DMS53 (cell line): ENCODE data around the gene CNBP.
"Not testable (repeated sequence)": the region's sequence is repeated elsewhere in the genome, so short reads cannot be mapped to it uniquely, and the experiment has no call there.

ENCODE experiments used
- DNase-seq: peaks from one replicate; lab custom pipeline; 2025; lab: John Stamatoyannopoulos, UW

The CNBP gene

DNA sequence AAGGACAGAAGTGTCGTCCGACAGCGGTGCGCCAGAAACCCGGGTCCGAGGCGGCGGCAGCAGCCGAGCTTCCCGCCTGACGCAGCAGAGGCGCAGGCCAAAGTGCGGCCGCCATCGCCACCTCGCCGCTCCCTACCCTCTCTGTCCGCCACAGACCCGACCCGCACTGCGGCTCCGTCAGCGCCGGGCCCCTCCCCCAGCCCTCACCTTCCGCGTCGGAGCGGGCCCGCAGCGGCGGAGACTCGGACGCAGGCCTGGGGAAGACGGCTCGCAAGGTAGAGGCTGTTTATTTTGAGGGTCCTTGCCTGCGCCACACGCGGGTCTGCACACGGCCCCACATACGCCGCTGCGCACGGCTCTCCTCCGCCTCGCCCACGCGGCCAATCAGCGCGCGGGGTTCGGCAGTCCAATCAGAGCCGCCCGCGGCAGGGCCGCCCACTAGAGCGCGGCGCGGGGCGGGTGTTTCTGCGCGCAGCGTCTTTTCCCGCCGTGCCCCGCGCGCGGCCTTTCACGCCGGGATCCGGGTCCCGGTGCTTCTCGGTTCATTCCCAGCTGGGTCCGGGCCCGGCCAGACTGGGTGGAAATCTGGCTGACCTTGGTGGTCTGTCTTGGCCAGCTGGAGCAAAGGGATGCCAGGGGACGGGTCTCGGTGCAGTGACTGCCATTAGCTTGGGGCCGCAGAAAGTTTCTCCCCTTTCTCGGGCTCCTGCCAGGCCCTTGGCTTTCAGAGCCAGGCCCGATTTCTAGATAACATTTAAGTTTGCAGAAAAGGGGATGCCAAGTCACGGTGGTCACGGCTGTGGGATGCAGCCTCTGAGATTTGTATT lies at the start of gene CNBP:
CNBP (minus strand) TSS at position 328 of the 827 bp plus-strand sequence. CDS start 12,139 bp downstream, outside the sequence.
- peak; percentile 97 for DNase-seq

DNA sequence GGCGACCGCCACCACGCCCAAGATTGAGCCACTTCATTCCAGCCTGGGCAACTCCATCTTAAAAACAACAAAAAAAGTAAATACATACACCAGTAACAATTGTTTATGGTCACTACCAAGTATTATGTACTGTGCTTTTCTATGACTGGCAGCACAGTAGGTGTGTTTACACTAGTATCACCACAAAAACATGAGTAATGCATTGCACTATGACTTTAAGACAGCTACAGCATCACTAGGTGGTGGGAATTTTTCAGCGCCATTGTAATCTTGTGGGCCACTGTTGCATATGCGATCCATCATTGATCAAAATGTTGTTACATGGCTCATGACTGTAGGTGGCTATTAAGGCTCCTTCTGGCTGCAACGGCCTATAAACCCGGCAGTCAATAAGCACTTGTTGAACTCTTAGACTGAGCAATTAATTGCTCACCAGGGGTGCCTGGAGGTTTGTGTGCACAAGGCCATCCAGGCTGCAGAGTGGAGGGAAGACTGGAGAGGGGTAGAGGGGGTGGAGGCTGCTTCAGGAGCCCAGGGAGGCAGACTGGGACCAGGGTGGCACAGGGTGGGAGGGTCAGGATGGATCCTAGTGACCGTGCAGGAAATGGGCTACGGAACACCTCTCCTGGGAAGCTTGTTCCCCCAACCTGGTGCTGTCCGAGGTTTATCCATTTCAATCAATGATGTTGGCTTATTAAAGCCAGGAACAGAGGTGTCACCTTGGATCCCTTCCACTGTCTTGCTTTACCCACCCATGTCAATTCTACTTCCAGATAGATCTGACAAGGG lies 47.8 kb upstream of the CNBP start:
- no peak for DNase-seq

DNA sequence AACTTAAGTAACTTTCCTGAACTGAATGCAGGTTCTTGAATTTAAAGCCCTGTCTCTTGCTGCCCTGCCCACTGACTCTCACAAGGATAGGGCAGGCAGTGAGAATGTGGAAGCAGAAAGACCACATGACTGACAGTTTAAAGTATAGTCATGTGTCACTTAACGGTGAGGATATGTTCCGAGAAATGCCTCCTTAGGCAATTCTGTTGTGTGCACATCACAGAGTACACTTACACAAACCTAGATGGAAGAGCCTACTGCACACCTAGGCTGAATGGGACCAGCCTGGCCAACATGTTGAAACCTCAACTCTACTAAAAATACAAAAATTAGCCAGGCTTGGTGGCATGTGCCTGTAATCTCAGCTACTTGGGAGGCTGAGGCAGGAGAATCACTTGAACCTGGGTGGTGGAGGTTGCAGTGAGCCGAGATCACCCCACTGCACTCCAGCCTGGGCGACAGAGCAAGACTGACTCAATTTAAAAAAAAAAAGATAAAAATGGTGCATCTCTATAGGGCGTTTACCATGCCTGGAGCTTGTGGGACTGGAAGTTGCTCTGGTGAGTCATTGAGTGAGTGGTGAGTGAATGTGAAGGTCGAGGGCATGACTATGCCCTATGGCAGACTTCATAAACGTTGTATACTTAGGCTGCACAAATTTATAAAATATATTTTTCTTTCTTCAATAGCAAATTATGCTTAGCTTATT lies 46.8 kb upstream of the CNBP start:
- DNase-seq = peak; percentile 55

DNA sequence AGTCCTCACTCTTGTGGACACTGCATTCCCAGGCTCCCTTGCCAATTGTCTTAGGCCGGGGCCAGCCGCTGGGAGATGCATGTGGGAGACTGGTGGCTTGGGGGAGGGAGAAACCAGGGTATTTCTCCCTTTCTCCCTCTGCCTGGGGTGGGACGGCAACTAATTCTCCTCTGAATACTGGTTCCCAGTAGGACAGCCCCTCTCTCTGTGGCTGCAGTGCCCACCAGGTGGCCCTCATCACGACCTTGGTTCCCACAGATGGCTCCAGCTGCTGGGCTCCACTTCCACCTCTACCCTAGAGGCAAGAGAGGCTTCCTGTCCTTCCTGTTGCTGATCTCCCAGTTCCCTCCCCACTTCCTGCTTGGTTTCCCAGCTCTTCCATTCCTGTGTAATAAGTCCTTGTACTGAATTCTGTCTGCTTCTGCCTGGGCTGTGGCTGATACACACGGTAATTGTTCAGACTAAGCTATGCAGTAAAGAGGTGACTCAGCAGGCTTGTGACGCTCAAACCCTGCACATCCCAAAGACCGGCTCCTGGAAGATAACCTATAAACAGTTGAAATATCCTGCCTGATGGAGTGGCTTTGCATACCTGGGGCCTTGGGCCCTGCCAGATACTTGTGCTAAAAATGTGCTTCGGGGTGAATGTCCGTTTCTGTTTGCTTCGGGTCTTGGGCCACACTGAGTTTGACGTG lies 45.3 kb upstream of the CNBP start:
- peak; percentile 20 for DNase-seq

DNA sequence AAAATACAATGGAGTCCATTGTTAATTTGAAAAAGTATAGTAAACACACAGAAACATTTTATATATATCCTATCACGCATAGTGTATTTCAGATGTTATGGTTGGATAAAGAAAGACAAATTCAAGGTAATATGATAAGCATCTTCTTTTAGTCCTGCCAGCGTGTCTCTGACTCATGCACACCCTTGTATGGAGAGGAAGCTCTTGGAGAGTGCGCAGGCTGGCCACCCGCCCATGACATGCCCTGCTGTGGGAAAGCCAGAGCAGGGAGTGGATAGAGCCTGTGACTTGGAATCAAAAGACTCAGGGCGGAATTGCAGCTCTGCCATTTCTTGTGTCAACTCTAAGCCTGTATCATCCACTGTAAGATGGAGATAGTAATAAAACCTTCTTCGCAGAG lies 42.7 kb upstream of the CNBP start:
- DNase-seq = peak; percentile 86

DNA sequence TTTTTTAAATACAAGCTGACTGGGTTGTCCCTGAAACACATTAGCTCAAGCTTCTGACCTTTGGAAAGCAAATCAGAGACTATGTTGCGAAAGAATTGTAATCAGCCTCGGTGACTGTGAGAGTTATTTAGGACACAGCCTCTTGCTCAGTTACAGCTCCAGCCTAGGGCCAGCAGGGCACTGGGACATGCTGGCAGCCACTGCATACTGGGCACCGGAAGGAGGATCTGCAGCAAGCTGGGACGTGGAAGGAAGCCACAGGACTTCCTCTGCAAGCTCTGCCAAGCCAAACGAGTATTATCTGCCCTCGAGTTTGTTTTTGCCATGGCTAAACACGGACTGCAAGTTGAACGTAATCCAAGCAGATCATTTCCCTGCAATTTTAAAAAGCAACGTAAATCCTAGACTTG lies 41.3 kb upstream of the CNBP start:
- DNase-seq = peak; percentile 54

DNA sequence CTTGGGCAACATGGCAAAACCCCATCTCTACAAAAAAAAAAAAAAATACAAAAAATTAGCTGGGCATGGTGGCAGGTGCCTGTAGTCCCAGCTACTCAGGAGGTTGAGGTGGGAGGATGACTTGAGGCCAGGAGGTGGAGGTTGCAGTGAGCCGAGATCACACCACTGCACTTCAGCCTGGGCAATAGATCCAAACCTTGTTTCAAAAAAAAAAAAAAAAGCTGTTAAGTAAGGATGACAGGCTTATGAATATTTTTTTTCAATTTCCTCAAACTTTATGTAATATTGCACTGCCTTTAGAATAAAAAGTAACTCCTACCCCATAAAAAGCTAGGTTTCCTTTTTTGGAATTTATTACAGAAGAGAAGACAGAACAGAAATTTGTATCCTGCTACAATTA lies 40.7 kb upstream of the CNBP start:
- DNase-seq = not testable (repeated sequence)

DNA sequence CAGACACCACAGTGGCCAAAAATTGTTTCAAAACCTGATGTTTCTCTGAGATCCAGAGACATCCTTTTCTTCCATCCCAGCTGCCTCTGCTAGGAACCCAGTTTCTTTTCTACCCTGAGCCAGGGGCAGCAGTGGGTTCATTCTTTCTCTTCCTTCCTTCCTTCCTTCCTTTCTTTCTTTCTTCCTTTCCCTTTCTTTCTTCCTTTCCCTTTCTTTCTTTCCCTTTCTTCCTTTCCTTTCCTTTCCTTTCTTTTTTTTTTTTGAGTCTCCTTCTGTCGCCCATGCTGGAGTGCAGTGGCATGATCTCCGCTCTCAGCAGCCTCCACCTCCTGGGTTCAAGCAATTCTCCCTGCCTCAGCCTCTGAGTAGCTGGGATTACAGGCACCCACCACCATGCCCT lies 35.0 kb upstream of the CNBP start:
- no peak for DNase-seq

DNA sequence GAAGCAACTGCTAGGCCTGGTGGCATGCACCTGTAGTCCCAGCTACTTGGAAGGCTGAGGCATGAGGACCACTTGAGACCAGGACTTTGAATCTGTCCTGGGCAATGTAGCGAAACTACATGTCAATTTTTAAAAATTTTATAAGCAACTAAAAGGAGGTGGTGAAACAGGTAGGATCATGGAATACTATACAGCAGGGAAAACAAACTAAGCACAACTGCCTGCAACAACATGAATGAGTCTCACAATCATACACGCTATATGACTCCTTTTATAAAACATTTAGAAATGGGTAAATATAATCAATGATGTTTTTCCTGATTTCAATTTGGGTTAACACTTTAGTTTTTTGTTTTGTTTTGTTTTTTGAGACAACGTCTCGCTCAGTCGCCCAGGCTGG lies 29.5 kb upstream of the CNBP start:
- DNase-seq = no peak

DNA sequence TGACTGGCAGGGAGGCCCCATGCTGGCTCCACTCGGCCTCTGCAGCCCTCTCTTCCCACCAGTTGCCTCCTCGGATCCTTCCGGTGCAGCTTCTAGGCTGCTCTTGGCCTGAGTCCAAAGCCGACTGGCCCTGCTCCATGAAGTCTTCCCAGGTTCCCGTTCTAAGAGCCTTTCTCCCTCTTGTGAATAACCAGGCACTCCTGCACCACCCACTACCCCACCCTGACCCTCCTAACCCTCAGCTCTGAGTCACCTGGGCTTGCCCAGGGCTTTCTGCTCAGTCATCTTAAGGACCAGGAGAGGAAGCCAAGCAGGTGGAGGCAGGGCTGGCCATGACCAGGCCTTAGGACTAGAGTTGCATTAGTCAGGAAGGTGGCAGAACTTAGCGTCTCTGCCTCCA lies 28.1 kb upstream of the CNBP start:
- peak; percentile 89 for DNase-seq

DNA sequence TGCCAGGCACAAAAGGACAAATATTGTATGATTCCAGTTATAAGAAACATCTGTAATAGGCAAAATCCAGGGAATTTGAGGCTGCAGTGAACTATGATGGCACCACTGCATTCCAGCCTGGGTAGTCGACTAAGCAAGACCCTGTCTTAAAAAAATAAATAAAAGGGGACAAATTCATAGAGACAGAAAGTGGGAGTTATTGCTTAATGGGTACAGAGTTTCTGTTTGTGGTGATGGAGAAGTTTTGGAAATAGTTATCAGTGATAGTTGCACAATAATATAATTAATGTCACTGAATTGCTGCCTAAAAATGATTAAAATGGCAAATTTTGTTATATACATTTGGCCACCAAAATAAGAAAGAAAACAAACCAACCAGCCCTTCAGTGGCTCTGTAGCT lies 27.6 kb upstream of the CNBP start:
- no peak for DNase-seq

DNA sequence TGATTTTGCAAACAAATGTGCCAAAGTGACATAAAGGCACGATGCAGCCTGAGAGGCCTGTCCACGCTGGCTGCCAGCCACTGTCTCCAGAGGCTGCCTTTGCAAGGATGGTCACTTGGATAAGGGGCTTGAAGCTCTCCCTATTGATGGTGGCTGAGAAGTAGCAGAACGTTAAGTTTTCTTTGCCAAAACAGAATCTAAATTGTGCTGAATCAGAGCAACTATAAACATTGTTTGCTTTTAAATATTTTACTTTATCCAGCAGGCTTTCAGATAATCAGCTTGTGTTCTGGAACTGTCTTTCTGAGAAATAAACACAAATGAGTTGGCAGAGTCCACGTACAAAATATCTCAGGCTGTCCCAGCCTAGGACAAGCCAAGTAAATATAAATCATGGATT lies 23.8 kb upstream of the CNBP start:
- no peak for DNase-seq

DNA sequence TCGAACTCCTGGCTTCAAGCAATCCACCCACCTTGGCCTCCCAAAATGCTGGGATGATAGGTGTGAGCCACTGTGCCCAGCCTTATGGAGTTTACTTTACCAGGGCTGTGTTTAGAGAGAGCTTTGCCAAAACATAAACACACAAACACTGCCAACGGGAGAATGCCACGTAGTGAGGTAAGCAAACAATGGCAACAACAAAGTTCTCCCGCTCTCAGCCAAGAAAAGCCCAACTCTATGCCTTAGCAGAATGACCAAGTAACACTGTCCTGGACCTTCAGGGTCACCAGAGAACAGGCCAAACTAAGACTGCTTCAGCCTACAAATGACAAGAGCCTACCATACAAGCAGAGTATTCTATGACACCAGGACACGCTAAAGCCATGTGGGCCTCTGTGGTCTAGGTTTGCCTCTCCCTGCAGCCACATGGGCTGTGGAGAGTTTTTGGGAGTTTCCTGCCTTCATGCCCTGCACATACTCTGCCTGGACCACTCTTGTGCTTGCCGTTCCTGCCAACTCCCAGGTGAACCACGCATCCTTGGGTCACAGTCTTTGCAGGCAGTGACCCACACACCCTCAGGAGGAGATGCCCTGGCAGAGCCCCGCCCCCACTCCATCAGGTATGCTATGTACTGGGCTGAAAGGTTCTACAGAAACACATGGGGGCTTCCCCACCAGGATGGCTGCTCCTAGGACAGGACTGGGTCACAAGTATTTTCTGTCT lies 21.6 kb upstream of the CNBP start:
- DNase-seq = no peak

DNA sequence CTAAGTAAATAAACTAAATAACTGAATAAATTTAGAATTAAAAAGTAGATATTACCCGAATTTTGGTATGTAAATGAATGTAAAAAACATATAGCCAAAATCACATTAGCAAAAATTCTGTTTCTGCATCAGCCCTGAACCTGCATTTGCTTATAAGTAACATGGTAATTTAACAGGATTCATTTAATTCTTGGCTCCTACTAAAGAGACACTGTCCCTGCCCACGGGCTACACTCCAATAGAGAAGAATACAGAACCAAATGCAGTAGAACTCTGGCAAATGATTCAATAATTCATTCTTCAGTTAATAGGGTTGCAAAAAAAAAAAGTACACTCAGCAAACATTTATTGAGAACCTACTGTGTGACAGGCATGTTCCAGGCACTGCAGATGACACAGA lies 20.8 kb upstream of the CNBP start:
- no peak for DNase-seq

DNA sequence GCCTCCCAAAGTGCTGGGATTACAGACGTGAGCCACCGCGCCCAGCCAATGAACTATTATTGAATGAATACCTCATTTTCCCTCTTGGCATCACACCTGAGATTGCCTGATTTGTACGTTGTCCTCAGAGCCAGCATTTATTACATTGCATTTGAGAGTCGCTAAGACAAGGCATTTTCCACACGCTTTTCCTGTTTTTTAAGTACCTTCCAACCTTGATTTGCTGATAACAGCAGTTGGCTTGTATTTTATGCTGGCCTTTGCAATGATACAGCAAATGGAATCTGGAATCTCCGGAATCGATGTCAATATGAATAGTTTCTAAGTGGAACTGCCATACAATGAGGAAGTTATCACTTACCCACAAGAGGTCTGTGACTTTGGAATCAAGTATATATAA lies 15.7 kb upstream of the CNBP start:
- DNase-seq = no peak

DNA sequence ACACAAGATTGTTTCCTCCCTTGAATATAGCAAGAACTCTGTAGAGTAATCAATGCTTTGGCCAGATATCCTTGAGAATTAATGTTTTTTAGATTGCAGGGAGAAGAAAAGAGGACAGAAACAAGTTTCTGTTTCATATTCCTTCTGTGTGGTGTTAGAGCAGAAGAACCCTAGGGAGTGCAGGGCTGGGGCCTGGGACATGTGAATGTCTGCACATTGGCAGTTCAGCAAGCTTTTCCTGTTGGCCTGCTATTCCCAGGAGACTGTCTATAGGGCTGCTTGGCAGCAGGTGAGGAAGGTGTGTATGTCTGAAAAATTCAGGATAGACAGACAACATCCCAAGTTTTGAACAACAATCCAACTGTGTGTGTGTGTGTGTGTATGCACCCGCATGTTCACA lies 13.6 kb upstream of the CNBP start:
- no peak for DNase-seq

DNA sequence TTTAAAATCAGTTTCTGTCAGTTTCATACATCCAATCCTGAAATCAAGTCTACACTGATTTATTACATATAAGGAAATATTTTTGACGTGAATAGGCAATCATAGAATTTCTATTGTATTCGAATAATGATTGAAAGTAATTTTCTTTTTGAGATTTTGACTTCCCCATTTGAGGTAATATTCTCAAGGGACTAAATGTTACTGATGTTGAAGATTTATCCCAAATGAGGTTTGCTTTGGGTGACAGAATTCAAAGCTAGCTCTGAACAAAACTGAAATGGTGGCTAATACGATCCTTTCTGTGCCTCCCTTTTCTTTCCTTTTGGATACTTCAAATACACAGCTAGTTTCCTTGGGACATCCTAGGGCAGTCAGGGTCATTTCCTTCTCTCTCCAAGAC lies 12.9 kb upstream of the CNBP start:
- no peak for DNase-seq

DNA sequence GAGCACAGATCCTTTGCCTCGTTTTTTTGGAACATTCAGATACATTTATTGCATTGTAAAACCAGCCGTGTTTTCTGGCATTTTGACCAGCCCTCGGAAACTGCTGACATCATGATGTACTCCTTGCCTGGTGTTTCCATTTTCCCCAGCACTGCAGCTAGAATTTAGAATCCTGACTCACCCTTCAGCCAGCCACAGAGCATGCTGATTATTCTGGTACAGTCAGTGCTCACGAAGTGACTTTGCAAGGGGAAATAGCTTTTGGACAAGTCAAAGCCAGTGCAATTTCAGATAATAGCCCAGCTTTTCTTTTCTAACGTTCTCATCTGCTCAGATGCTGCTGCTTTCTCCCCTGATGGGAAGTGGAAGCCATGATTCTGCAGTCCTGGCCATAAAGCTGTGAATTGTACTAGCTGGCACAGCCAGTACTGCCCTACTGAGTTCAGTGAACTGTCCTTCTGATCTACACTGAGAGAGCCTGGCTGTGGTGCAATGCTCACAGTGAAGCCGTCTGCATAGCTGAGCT lies 12.1 kb upstream of the CNBP start:
- no peak for DNase-seq

DNA sequence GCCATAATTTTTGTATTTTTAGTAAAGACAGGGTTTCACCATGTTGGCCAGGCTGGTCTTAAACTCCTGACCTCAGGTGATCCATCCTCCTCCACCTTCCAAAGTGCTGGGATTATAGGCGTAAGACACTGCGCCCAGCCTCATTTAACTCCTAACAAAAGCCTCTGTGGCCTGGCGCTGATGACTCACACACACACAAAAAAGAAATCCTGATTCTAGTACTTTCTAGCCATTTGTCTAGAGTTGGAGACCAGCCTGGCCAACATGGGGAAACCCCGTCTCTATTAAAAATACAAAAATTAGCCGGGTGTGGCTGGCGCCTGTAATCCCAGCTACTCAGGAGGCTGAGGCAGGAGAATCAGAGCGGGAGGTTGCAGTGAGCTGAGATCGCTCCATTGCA lies 6.1 kb upstream of the CNBP start:
- DNase-seq = not testable (repeated sequence)

DNA sequence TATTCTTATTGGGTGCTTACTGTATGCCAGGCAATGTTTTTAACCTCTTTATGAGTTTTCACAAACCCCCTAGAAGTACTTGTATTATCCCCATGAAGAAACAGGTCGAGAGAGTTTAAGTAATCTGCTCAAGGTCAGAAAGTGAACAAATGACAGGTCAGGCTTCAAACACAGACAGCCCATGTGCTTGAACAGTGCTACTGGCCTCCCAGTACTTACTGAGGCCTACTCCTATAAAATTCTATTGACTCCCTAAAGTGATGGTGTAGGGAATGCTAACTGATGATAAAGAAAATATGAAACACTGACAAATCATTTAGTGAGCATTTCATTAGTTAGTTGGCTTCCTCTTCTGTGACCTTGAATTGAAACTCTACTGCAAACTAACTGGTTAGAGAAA lies 4.2 kb upstream of the CNBP start:
- no peak for DNase-seq

DNA sequence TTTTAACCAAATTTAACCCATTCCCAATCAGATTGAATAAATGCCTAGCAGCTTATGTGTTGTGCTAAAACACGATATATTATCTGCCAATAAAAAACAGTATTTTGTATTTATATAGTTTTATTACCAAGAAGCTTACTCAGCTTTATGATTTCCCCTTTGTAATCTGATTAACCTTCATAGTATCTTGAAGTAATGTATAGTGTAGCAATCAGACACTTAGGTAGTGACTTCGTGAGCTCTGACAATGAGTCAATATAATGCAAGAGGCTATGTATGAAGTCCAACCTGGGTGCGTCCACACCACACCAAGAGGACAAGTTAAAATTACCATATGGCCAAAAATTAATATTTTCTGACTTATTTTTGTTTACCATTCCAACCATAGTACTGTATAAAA lies 2.1 kb upstream of the CNBP start:
- no peak for DNase-seq
